HG02623 (cell line): ENCODE measurements around the gene LAGE3.

Experiments used
- ATAC-seq: cut with Tn5 transposase; IDR thresholded peaks from one replicate; pipeline ENCODE4 v1.9.1; 2021; ENCODE audit warnings: moderate library complexity; ENCODE audit not compliant: unreplicated experiment

Gene LAGE3

DNA sequence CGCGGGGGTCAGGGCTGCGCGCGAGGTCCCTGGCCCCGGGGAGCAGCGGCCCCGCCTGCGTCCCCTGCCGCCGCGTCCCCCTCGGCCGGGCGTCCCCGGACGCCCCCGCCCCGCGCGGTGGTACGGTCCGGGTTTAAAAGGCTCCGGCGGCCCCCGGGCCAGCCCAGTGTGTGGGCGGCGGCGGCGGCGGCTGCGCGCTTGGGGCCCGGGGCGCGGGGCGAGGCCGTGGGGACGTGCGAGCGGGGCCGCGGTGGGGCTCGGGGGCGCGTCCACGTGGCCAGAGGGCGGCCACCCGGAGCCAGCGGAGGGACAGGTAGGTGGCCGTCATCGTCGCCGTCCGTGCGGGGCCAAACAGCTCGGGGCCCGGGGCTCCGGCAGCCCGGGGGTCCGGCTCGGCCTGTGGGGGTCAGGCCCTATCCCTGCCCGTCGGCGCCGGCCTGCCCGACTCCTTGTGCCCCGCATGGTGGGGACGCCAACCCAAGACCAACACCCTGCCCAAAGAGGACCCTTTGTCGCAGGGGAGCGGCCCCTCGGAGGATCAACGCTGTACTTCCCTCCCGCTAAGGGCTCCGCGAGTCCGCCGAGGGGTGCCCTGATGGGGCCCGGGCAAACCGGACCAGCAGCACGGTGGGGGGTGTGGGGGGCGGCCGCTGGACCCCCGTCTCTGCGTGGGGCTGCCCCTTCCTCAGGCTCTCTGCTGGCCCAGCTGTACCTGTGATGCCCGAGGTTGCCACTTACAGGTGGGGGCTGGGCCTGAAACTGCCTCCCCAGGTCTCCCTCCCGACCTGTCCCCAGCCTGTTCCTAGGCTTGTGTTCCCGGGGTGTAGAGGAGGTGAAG is 20.7 kb downstream of the LAGE3 start, which contains the start of gene PLXNA3:
Gene PLXNA3 (plus strand): TSS at position 166 of the 838 bp plus-strand sequence. CDS start 1,903 bp downstream, outside the sequence.
- ATAC-seq: peak; percentile 40

DNA sequence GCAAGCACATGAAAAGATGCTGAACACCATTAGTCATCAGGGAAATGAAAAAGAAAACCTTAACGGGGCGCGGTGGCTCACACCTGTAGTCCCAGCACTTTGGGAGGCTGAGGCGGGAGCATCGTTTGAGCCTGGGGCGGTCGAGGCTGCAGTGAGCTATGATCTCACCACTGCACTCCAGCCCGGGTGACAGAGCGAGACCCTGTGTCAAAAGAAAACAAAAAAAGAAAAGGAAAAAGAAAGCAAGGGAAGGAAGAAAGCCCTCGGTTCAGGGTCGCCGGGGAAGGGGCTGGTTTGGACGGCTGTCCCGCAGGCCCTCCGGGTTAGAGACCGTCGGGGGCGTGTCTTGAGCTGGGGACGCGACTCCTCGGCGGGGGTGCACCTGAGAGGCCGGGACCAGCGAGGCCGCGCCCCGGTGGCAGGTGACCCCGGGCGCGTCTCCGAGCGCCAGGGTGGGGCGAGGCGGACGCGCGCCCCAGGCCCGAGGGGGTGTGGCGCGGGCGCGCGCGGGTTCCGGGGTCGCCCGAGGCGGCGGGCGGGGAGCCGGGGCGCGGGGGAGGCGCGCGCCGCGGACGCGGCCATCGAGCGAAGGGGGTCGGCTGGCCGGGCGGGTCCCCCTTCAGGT is 21.5 kb downstream of the LAGE3 start:
- ATAC-seq: peak; percentile 47

DNA sequence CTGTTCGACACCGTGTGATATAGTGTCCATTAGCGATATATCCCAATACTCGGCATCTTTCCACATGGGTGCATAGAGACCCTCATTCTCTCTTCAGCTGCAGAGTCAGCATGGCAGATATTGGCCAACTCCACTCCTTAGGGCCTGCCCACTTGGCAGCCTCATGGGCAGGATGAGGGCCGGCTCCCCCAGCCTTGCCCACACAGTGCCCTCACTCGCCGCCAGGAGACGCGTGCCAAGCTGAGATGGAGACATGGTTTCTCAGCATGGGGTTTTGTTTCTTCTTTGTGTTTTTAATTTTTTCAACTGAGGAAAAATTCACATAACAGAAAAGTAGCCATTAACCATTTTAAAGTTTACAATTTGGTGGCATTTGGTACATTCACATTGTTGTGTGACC is 26.3 kb downstream of the LAGE3 start:
- ATAC-seq: no peak

DNA sequence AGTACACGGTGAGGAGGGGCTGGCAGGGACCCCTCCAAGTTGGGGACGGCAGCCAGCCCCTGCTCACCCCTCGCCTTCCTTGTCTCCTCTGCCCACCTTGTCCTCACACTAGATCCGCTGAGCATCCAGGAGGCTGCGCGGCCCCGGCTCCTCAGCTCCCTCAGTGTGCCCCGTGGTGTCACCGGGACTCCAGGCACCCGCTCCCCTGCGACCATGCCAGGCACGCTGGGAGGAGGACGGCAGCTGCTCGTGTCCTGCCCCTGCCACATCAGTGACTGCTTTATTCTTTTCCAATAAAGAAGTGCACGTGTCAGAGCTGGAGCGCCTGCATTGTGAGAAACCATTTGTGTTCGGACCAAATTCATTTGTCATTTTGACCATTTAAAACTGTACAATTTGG is 28.8 kb downstream of the LAGE3 start:
- no peak for ATAC-seq

DNA sequence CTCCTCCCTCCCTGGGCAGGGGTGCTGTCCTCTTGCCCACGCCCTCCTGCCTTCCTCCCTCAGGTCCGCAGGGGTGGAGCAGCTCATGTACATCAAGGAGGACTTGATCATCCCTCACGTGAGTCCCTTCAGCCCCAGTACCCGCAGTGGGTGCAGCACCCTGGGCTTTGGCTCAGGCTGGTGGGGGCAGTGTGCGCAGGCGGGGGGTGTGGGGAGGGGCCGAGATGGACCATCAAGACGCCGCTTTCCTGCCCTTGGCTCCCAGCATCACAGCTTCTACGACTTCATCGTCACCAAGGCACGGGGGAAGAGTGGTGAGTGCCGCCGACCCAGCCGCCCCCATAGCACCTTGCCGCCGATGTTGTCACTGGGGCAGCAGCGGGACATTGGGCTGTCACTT is 29.5 kb downstream of the LAGE3 start:
- ATAC-seq: no peak

DNA sequence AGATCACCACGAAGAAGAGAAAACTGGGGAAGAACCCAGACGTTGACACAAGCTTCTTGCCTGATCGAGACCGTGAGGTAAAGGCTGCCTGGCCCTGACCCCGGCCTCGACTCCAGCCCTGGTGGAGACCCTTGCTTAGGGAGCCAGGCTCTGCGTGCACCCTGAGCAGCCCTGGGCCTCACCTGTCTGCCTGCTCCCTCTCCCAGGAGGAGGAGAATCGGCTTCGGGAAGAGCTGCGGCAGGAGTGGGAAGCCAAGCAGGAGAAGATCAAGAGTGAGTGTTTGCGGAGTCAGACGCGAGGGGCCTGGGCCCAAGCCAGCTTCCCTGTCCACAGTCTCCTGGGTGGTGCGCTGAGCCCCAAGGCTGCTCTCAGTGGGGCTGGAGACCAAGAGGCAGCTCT is 30.6 kb downstream of the LAGE3 start:
- no peak for ATAC-seq

DNA sequence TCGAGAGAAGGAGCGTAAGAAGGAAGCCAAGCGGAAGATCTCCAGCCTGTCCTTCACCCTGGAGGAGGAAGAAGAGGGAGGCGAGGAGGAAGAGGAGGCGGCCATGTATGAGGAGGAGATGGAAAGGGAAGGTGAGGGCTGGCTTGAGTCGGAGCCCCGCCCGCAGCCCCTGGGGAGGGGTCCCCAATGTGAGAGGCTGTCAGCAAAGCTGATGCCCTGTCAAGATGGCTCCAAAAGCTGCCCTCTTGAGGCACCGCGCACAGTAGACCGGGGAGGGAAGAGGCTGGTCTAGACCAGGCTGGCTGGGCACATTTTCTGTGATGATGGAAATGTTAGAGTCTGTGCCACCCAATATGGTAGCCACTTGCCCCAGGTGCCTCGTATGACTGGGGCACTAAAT is 32.7 kb downstream of the LAGE3 start:
- no peak for ATAC-seq

DNA sequence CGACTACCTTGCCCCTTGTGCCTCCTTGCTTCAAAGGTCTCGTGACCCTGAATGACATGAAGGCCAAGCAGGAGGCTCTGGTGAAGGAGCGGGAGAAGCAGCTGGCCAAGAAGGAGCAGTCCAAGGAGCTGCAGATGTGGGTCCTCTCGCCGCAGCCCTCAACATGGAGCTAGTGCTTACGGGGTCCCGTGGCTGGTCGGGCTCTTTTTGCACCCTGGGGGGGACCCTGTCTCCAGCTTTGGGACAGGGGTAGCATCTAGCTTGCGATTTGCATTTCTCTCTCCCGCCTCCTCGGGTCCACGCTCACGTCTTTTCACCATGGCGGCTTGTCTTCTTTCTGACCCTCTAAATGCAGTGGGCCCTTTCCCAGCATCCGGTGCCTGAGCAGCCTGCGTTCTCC is 33.3 kb downstream of the LAGE3 start:
- ATAC-seq: no peak

DNA sequence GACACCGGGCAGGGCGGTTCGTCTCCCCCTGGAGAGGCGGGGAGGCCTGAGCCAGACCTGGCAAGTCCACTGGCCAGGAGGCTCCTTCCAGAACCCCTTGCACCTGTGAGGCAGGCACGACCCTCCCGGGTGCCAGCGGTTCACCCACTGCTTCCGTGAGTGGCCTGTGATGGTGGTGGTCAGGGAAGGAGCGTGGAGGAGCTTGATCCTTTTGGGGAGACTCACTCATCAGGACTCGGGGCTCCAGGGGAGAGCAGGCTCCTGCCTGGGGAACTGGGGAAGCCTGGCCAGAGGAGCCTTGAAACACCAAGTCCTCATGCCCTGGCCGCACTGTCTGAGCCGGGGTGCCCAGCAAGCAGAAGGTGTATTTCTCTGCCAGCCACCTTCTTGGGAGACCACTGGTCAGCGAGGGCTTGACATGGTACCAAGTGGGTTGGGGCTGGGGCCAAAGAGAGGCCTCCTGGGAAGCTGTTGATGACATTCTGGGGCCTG is 34.3 kb downstream of the LAGE3 start:
- no peak for ATAC-seq

DNA sequence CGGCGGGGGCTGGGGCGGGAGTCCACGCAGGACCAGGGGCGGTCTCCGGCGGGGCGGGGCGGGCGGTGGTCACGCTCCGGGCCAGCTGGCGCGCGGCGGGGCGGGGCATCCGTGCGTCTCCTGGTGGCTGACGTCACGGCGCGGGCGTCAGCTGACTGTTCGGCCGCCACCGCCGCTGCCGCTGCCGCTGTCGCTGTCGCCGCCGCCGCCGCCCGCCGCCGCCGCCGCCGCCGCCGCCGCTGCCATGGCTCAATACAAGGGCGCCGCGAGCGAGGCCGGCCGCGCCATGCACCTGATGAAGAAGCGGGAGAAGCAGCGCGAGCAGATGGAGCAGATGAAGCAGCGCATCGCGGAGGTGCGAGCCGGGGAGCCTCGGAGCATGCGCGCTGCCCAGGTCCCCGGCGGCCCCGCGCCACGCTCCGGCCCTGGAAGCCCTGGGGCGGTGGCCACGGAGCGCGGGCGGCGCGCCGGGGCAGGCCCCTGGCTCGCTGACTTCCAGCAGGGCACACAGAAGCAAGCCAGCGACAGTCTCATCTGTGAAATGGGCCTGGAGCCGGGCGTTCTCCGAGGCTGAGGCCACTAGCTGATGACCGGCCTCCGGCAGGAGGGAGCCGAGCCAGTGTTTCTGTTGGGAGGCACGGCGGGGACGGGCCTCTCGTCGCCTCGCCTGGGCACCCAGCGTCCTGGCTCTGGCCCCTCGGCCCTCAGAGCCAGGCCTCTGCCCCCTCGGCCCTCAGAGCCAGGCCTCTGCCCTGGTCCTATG is 34.9 kb downstream of the LAGE3 start, which contains the start of gene FAM50A:
Gene FAM50A (plus strand): TSS at position 150 of the 763 bp plus-strand sequence. CDS start 95 bp downstream, at position 245.
- peak; percentile 69 for ATAC-seq

DNA sequence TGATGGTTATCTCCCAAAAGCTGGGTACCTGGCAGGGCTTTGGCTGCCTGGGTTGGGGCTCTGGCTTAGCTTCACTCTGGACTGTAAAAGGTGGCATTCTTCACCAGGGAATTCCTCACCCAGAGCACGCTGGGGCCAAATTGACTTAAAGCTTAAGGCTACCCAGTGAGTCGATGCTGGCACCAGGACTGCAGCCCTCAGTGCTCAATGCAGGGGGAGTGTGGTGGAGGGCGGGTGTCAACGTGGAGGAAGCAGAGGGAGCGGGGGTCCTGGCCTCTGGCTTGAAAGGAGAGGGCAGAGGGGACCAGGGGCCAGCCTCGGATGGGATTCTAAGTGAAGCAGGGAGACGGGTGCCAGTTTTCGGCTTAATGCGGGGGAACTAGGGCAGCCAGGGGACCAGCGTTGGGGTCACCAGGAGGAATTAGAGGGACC is 35.6 kb downstream of the LAGE3 start:
- ATAC-seq: no peak

DNA sequence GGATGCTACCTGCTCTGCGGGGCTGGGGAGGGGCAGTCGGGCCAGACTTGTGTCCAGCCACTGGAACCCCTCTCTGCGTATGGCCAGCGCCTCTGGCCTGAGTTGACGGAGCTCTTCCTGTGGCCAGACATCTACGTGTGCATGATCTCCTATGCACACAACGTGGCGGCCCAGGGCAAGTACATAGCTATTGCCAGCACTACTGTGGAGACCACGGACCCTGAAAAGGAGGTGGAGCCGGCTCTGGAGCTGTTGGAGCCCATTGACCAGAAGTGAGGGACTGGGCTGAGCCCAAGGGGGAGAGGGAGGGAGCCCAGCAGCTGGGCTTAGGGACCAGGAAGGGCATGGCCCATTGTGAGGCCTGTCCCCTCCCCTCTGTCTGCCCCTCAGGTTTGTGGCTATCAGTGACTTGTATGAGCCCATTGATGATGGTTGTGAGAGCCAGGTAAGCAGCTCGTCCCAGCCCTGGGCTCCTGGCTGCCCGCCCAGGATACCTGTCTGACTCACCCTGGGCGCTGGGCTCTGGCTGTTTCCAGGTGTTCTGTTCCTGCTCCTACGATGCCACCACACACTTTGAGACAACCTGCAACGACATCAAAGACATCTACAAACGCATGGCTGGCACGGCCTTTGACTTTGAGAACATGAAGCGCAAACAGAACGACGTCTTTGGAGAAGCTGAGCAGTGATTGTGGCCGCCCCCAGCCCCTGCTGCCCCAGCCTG is 36.9 kb downstream of the LAGE3 start:
- ATAC-seq: no peak

DNA sequence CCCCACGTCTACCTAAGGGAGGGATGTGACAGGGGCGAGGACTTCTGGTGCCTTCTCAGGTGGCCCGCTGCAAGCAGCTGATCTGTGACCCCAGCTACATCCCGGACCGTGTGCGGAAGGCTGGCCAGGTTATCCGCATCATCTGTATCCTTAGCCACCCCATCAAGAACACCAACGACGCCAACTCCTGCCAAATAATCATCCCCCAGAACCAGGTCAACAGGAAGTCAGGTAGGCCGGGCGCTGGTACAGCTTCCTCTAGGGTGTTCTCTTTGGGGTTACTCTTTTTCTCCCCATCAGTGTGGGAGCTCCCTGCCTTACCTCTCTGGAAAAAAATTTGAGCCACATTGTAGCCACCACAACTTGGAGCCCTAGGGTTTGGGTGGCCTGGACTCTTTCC is 37.5 kb downstream of the LAGE3 start:
- no peak for ATAC-seq

DNA sequence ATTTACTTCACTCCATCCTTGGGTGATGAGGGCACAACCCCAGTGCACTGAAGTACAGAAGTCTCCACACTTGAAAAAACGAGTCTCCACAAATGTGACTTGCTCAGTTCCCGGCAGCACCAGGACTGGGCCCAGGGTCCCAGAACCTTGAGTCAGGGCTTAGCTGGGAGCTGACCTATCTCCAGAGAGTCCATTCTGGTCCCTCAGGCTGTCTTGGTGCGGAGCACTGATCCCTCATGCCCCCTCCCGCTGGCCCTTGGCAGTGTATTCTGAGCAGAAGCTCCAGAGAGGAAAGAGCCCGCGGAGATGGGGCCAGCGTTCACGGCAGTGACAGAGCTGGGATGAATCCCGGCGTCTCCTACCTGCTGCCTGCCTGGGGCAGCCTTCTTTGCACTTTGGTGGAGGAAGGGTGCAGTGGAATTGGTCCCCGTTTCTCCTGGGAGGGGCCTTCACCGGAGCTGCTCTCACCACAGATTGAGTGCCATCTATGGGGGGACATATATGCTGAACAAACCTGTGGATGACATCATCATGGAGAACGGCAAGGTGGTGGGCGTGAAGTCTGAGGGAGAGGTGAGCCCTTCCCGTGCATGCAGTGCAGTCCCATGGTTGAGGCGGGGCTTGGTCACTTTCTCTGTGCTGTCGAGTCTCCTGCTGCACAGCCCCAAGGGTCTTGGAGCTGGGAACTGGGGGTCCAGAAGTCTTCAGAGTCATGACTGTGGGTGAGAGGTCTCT is 38.3 kb downstream of the LAGE3 start:
- no peak for ATAC-seq

DNA sequence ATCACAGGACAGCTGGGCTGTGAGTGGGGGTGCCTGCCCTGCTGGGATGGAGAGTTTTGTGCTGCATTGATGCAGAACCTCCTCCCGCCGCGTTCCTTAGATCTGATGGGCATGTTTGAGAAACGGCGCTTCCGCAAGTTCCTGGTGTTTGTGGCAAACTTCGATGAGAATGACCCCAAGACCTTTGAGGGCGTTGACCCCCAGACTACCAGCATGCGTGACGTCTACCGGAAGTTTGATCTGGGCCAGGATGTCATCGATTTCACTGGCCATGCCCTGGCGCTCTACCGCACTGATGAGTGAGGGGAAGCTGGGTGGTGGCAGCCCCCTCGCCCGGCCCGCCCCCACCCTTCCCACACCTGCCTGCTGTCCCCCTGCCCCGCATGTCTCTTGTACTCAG is 39.2 kb downstream of the LAGE3 start:
- no peak for ATAC-seq

DNA sequence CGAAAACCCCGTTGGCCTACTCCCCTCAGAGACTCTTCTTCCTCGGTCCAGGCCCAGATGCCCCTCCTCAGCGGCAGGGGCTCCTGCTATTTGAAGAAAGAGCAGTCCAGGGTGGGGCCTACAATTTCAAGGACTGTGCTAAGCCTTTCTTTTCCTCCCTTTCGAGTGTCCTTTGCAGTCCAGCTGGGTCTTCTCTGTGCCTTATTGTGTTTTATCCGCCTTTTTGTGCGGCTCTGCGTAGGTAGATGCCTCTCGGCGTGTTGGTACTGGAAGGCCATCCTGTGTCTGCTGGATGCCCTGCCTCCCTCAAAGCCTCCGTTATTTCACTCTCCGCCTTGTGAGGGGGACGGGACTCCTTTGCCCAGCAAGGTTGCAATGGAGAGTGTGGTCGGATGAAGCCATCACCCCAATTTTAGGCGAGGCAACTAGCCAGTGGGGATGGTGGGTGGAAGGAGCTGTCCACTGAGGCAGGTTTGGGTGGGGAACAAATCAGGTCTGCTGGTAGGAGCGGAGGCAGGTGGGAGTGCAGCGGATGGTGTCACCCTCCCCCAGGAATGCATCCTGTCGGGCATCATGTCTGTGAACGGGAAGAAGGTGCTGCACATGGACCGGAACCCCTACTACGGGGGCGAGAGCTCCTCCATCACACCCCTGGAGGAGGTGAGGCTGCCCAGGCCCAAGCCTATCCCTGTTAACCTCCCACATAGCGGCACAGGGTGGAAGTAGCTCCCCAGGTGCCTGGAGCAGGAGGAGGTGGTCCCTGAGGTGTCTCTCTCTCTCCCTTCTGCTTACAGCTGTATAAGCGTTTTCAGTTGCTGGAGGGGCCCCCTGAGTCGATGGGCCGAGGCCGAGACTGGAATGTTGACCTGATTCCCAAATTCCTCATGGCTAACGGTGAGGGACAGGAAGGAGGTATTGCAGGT is 40.8 kb downstream of the LAGE3 start:
- no peak for ATAC-seq

DNA sequence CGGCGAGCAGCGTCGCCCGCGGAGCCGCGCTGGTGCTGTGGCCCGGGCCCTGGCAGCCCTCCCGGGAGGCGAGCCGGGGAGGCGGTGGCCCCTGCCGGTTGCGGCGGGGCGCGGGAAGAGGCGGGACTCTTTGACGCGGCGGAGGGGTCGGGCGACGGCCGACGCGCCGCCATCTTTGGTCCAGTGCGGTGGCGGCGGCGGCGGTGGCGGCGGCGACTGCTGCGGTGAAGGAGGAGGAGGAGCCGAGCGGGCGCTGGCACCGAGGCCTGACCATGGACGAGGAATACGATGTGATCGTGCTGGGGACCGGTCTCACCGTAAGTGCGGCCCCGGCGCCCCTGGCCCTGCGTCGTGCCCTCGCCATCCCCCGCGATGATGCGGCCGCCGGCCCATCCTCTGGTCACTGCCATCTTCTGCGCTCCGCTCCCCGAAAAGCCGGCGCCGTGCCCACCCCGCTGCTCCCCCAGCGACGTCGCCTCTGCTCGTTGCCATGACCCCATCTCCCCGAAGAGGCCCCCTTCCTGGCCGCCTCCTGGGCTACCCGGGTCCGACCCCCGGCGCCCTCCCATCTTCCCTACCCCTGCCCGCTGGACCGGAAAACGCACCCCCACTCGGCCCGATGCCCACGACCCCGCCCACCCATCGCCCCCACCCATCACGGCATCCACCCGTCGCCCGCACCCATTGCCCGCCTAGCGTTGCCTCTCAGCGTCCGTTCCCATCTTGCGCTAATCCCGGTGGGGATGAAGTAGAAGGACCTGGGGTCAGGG is 41.9 kb downstream of the LAGE3 start, which contains the start of gene GDI1:
Gene GDI1 (plus strand): TSS at position 172 of the 770 bp plus-strand sequence. CDS start 101 bp downstream, at position 273.
- peak; percentile 50 for ATAC-seq

DNA sequence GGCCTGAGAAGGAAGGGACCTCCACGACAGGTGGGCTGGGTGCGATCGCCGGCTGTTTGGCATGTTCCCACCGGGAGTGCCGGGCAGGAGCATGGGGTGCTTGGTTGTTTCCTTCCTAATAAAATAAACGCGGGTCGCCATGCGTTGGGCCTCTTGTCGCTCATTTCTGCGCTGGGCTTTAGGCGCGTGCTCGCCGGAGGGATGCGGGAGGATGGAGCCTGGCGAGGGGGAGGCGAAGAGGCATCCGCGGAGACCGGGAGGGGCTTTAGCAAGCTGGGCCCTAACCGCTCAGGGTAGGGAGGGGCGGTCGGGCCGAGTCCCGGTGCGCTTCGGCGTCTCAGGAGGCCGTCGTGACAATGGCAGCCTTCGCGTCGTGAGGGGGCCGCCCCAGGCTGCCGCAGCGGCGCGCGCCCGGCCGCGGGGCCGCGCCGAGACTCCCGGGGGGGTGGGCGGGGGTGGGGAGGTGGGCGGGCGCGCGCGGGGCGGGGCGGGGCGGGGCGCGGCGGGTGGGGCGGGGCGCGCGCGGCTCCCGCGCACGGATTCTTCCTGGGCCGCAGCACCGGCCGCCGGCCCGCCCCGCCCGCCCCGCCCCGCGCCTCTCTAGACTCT is 42.6 kb downstream of the LAGE3 start:
- peak; percentile 34 for ATAC-seq
